ENCODE results near the gene PELI2.
A peak's percentile ranks its signal among the peaks of the same experiment; 100 is the strongest.

PELI2 gene

GRCh38 chr14:56120091-56120691, 2.0 kb downstream of the PELI2 start:
- DNase-seq: no peak

DNA sequence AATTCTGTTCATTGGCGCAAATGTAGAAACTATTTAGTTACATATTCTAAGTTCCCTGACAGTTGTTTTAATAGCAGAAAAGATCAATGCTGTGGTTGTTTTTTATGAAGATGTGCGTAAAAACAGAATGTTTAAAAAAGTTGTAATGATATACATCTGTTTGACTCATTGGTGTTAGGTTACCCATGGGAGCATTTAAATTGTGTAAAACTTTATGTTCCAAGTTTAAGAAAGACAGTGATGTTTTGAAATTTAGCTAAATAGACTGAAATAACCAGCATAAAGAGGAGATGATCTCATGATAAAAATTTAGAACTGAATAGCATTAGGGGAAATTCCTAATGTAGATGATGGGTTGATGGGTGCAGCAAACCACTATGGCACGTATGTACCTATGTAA, 3.6 kb downstream of the PELI2 start:
- peak; percentile 44 for DNase-seq

DNA sequence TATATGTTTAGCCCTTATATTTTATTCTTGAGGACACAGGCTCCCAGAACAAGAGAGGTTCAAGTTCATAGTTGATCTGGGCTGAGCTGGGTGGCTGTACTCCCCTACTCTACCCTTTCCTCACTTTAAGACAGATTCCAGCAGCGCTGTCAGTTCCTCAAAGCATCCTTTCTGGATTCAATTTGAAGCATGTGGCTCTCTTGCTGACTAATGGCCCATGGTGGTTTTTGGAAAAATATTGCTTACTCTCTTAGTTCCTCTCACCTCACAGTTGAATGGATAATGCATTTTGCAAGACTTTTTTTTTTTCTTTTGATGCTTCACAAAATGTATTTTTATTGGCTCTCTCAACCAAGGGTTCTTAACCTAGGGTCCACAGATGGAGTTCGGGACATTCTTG, 4.1 kb downstream of the PELI2 start:
- DNase-seq: peak; percentile 62

- peak; percentile 76 for DNase-seq
Observed at GRCh38 chr14:56124327-56124726, 6.1 kb downstream of the PELI2 start.

DNA sequence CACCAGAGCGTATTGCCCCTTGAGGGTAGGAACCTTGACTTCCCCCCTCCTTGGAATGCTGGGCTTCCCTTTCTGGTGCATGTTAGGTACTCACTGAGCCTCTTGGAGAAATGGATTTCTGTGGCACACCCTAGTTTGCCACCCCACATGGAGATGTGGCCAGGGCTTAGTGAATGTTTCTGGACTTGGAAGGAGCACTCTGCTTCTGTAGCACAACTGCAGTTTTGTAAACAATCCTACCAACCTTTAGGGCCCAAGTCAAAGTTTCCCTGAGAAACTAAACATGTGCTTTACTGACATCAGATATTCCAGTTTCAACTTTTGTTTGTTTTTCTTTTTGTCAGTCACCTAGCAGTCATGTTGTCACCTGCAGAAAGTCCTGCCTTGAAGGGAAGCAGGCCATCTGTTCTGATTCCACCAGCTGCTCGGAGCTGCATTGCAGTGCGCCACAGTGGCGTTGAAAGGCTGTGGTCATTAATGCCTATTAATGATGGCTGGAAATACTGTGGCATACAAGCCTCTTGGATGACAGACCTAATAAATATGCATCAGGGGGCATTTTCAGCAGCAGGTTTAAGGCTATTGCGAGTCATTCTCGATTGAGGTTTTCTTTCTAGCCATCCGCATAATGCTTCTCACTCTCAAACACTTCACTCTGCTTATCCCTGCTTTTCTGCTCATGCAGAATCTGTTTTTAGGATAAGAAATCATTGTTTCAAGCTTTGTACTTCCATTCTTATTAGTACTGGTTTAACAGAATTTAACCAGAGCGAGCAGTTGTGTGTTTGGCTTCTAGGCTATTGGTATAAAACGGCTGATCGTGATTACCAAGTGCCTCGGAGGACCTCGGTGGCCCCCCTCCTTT, 7.8 kb downstream of the PELI2 start:
- DNase-seq: peak; percentile 50

DNA sequence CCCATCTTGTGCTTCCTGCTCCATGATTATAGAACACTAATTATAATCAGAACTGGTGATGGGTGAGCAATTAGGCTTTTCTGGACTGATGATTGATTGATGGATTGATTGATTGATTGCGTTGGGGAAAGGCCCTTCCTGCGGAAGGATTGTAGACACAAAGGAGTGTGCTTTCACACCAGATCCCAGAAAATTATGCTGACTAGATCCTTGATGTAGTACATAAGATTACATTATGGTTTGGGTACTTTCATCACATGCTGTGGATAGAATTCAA, 8.4 kb downstream of the PELI2 start:
- DNase-seq: no peak

- DNase-seq: no peak
Observed at GRCh38 chr14:56127156-56127555, 8.9 kb downstream of the PELI2 start.

- DNase-seq: no peak
Observed at GRCh38 chr14:56129092-56129491, 10.9 kb downstream of the PELI2 start.

DNA sequence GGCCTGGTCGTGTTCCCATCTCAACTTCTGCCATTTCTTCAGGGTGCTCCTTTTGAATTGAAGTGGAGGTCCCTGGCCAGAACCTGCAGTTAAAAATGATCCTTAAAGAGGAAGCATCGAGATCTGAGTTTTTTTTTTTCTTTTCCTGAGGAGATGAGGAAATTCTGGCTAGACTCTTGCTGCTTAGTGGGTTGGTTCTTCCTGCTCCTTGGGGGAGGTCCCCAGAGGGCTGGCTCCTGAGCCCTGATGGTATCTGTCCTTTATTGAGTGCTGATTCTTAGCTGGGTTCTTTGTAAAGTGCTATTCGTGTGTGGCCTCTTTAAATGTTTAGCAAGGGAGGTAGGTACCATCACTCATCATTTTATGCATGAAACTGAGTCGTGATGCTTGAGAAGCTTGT, 11.7 kb downstream of the PELI2 start:
- peak; percentile 27 for DNase-seq

DNA sequence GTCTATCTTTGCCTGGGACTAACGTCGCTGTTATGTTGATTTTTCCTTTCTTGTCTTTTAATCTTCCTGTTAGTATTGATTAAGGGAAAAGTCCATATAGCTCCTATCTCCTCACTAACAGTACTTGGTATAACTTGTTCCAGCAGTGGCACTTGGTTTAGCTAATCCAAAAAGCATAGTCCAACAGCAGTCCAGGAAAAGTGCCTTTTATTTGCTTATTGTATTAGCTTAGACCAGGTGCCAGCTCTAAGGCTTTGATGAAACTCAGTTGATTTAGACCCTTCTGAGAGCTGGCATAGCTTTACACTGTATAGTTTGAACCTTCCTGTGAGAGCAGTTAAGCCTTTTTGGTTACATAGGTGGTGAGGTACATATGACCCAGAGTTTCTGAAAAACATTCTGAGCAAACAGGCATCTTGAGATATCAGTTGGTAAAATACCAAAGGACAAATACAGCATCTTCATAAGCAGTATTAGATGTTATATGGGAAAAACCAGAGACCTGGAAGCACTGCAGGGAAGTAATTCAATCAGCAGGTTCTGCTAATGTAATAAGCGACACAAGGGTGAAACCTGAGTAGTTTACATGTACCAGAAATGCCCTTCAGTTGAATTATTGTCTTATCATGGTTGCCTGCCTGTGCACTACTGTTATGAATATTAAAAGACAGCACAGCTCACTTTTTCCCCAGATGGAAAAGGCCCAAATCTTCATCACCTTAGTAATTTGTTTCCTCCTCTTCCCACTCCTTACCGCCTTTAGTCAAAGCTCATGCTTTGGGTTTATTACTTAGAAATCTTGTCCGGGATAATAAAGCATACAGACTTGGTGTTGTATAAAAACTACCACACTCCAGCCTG, 13.0 kb downstream of the PELI2 start:
- DNase-seq: no peak

DNA sequence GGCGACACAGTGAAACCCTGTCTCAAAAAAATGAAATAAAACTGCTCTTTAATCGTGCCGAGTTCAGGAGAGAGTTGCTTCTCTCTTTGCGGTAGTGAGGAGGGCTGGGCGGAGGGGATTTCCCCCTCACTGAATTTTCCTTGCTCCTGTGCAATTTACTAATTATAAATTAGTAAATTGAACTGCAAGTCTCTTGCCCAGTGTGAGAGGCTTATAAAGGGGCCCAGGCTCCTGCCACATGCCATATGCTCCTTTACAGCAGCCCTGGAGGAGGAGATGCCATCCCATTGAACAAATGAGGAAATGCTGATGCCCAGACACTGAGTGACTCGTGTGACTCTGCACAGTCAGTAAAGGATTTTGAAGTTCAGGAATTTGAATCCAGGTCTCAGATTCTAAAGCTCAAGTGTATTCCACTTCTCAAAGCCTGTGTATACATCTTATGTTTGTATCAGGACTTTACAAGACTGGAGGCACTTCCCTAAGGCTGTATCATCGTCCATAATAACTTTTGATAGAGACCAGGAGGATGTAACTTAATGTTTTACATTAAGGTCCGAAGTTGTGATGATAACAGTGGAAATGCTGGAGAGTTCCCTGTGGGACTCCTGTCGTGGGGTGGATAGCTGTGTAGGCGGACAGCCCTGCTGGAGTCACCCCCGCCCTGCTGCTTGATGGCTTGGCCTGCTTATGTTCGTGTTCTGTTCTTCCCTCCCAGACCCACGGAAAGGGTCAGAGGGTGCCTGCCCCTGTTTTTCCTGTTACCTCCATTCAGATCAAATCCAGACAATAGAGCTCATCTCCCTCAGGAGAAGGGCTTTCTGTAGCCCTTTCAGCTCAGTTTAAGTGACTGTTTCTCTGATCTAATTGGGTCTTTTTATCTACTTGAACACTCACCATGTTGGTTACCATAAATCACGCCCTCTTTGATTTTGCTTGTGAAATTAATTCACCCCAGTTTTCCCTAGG, 13.9 kb downstream of the PELI2 start:
- no peak for DNase-seq

GRCh38 chr14:56133547-56133946, 15.3 kb downstream of the PELI2 start:
- no peak for DNase-seq

- DNase-seq: no peak
Observed at GRCh38 chr14:56135001-56135400, 16.8 kb downstream of the PELI2 start.

- no peak for DNase-seq
Observed at GRCh38 chr14:56135668-56136067, 17.5 kb downstream of the PELI2 start.

GRCh38 chr14:56136571-56137452, 18.6 kb downstream of the PELI2 start:
- peak; percentile 18 for DNase-seq

GRCh38 chr14:56137453-56137807, 19.2 kb downstream of the PELI2 start:
- no peak for DNase-seq

- no peak for DNase-seq
Observed at GRCh38 chr14:56137849-56138248, 19.6 kb downstream of the PELI2 start.

DNA sequence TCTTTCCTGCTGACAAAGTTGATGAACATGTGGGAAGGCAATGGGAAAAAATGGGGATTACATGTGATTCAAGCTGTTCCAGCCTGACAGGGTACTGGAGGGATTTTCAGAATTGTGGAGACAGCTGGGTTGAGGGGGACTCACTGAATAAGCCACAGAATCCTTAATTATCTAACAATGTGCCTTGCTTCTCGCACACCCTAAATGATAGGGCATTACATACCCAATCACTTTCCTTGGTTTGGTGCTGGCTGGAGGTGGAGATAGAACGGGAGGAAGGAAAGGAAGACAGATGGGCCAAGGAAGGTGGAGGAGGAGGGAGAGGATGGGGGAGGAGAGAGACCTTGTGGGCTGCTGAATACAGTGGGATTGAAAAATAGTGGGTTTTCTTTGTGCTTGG, 20.7 kb downstream of the PELI2 start:
- no peak for DNase-seq

GRCh38 chr14:56142314-56142713, 24.1 kb downstream of the PELI2 start:
- DNase-seq: no peak

- no peak for DNase-seq
Observed at GRCh38 chr14:56143025-56143424, 24.8 kb downstream of the PELI2 start.

GRCh38 chr14:56144176-56144575, 26.0 kb downstream of the PELI2 start:
- no peak for DNase-seq
